Measurements from ENCODE around the gene FBLN1.
A peak's percentile ranks its signal among the peaks of the same experiment; 100 is the strongest.
"Not testable (repeated sequence)": the region's sequence is repeated elsewhere in the genome, so short reads cannot be mapped to it uniquely, and the experiment has no call there.

Gene FBLN1

GRCh38 chr22:45502215-45503049 lies at the start of gene FBLN1:
TSS of gene FBLN1 (plus strand) at chr22:45502883. CDS start at chr22:45502986, 103 bp downstream.
- DNase-seq, result peak; percentile 2

- DNase-seq, result no peak
Measured at GRCh38 chr22:45453764-45454163, 48.9 kb upstream of the FBLN1 start.

GRCh38 chr22:45454275-45454674 lies 48.4 kb upstream of the FBLN1 start:
- no peak for DNase-seq

- DNase-seq, result no peak
Measured at GRCh38 chr22:45455212-45455611, 47.5 kb upstream of the FBLN1 start.

- no peak for DNase-seq
Measured at GRCh38 chr22:45455621-45456020, 47.1 kb upstream of the FBLN1 start.

GRCh38 chr22:45456811-45457210 lies 45.9 kb upstream of the FBLN1 start:
- DNase-seq, result no peak

- no peak for DNase-seq
Measured at GRCh38 chr22:45458532-45458931, 44.2 kb upstream of the FBLN1 start.

GRCh38 chr22:45459235-45459634 lies 43.4 kb upstream of the FBLN1 start:
- DNase-seq, result no peak

GRCh38 chr22:45460288-45461109 lies 42.2 kb upstream of the FBLN1 start:
- DNase-seq, result no peak

GRCh38 chr22:45462034-45462655 lies 40.5 kb upstream of the FBLN1 start:
- DNase-seq, result peak; percentile 56

GRCh38 chr22:45463691-45464090 lies 39.0 kb upstream of the FBLN1 start:
- not testable (repeated sequence) for DNase-seq

GRCh38 chr22:45465633-45466032 lies 37.0 kb upstream of the FBLN1 start:
- no peak for DNase-seq

- no peak for DNase-seq
Measured at GRCh38 chr22:45468872-45469271, 33.8 kb upstream of the FBLN1 start.

GRCh38 chr22:45469281-45470073 lies 33.2 kb upstream of the FBLN1 start:
- no peak for DNase-seq

- DNase-seq, result no peak
Measured at GRCh38 chr22:45470871-45471270, 31.8 kb upstream of the FBLN1 start.

GRCh38 chr22:45472426-45472825 lies 30.3 kb upstream of the FBLN1 start:
- no peak for DNase-seq

GRCh38 chr22:45473626-45474237 lies 29.0 kb upstream of the FBLN1 start:
- DNase-seq, result no peak

- no peak for DNase-seq
Measured at GRCh38 chr22:45475063-45475747, 27.5 kb upstream of the FBLN1 start.

- DNase-seq, result no peak
Measured at GRCh38 chr22:45475851-45476514, 26.7 kb upstream of the FBLN1 start.

- no peak for DNase-seq
Measured at GRCh38 chr22:45476814-45477213, 25.9 kb upstream of the FBLN1 start.
